Activated CD8-positive, alpha-beta memory T cell treated with anti-CD3 and anti-CD28 coated beads for 36 hours (primary cell): ENCODE data around the gene ALDH1A1. TPM values are rescaled to one million over a fixed set of nuclear protein-coding genes. Genes with fewer than 3 reads are reported as not detected.
"Not testable (repeated sequence)": the region's sequence is repeated elsewhere in the genome, so short reads cannot be mapped to it uniquely, and the experiment has no call there.

ENCODE experiments used
- CTCF ChIA-PET: fragments of 350-600 bp; sonication (Branson Sonifier 250); formaldehyde crosslinking; loops from one replicate; lab custom pipeline; 2021; ENCODE audit warnings: antibody characterized with exemption; lab: Charles Lee
- POLR2A ChIA-PET: fragments of 350-600 bp; sonication (Branson Sonifier 250); formaldehyde crosslinking; loops from one replicate; lab custom pipeline; 2021; ENCODE audit warnings: antibody characterized with exemption; lab: Charles Lee
- total RNA-seq, 2 experiments: library from RNA; stranded (reverse); gene quantifications; one replicate each; pipeline ENCODE4 v1.2.3, GENCODE V29; 2021

Gene ALDH1A1
- total RNA-seq, 2 experiments from 2014 or later = not detected

- POLR2A ChIA-PET = no interaction called here
These were observed 77.6 kb downstream of the ALDH1A1 start for GRCh38 chr9:72875221-72875620.

GRCh38 chr9:72874344-72874743, 78.5 kb downstream of the ALDH1A1 start:
- POLR2A ChIA-PET = no interaction called here
- CTCF ChIA-PET = no interaction called here

More at GRCh38 chr9:72875221-72875620, 77.6 kb downstream of the ALDH1A1 start:
- CTCF ChIA-PET = interaction anchor here (0.9 kb wide), 1 partner anchor 112 kb away, joined by 3 read pairs; no protein-coding TSS in a partner anchor

- POLR2A ChIA-PET = no interaction called here
- CTCF ChIA-PET = no interaction called here
These were observed 79.4 kb downstream of the ALDH1A1 start for GRCh38 chr9:72873456-72873855.

GRCh38 chr9:72872718-72873117, 80.1 kb downstream of the ALDH1A1 start:
- ChIA-PET POLR2A (no interaction called here), CTCF (interaction anchor here (1.6 kb wide), 1 partner anchor 16 kb away, joined by 4 read pairs; no protein-coding TSS in a partner anchor)

- CTCF ChIA-PET = interaction anchor here (1.6 kb wide), 1 partner anchor 15 kb away, joined by 4 read pairs; no protein-coding TSS in a partner anchor
- POLR2A ChIA-PET = no interaction called here
These were observed 81.2 kb downstream of the ALDH1A1 start for GRCh38 chr9:72871685-72872084.

GRCh38 chr9:72864327-72864726, 88.5 kb downstream of the ALDH1A1 start:
- POLR2A ChIA-PET = no interaction called here
- CTCF ChIA-PET = no interaction called here

GRCh38 chr9:72863456-72864094, 89.3 kb downstream of the ALDH1A1 start:
- ChIA-PET CTCF (no interaction called here), POLR2A (no interaction called here)

- CTCF ChIA-PET, POLR2A ChIA-PET: not testable (repeated sequence)
These were observed 90.1 kb downstream of the ALDH1A1 start for GRCh38 chr9:72862788-72863187.

GRCh38 chr9:72858089-72858912, 94.6 kb downstream of the ALDH1A1 start:
- ChIA-PET POLR2A (interaction anchor here (0.6 kb wide), 1 partner anchor 654 kb away, joined by 3 read pairs; no protein-coding TSS in a partner anchor), CTCF (interaction anchor here (0.5 kb wide), 1 partner anchor 756 kb away, joined by 5 read pairs; no protein-coding TSS in a partner anchor)

- POLR2A ChIA-PET = no interaction called here
- CTCF ChIA-PET = interaction anchor here (0.5 to 1.1 kb wide), 4 partner anchors 9 to 755 kb away, joined by 3 to 5 read pairs (median 4); no protein-coding TSS in a partner anchor
These were observed 95.2 kb downstream of the ALDH1A1 start for GRCh38 chr9:72857624-72857996.

- ChIA-PET CTCF (interaction anchor here (0.6 to 1.1 kb wide), 4 partner anchors 10 to 576 kb away, joined by 3 to 4 read pairs (median 4); no protein-coding TSS in a partner anchor), POLR2A (no interaction called here)
These were observed 95.8 kb downstream of the ALDH1A1 start for GRCh38 chr9:72856972-72857623.

GRCh38 chr9:72855890-72856523, 96.8 kb downstream of the ALDH1A1 start:
- CTCF ChIA-PET = no interaction called here
- POLR2A ChIA-PET = no interaction called here

GRCh38 chr9:72855321-72855720, 97.5 kb downstream of the ALDH1A1 start:
- CTCF ChIA-PET = no interaction called here

More at GRCh38 chr9:72855321-72855720, 97.5 kb downstream of the ALDH1A1 start:
- POLR2A ChIA-PET = no interaction called here

Other genes starting within 250 kb of the ALDH1A1 start
- 10 to 100 TPM; 79.6 to 80.8 TPM for gene ANXA1, start 198.8 kb upstream of the ALDH1A1 start, total RNA-seq